OCI-LY3 (cell line): ENCODE measurements around the gene MADCAM1.

Experiments
- CTCF ChIP-seq: fragments of 200-600, 300-600 bp; sonication (generic); IDR thresholded peaks from 2 replicates; pipeline ENCODE4 v1.5.1; 2014; ENCODE audit warnings: antibody characterized with exemption, low read length, low read depth
- EZH2phosphoT487 ChIP-seq: fragments of 200-600 bp; shearing (Covaris generic); IDR thresholded peaks from 2 replicates; pipeline ENCODE4 v1.6.1; 2018; ENCODE audit warnings: antibody characterized with exemption, mixed run types, low read depth

DNA sequence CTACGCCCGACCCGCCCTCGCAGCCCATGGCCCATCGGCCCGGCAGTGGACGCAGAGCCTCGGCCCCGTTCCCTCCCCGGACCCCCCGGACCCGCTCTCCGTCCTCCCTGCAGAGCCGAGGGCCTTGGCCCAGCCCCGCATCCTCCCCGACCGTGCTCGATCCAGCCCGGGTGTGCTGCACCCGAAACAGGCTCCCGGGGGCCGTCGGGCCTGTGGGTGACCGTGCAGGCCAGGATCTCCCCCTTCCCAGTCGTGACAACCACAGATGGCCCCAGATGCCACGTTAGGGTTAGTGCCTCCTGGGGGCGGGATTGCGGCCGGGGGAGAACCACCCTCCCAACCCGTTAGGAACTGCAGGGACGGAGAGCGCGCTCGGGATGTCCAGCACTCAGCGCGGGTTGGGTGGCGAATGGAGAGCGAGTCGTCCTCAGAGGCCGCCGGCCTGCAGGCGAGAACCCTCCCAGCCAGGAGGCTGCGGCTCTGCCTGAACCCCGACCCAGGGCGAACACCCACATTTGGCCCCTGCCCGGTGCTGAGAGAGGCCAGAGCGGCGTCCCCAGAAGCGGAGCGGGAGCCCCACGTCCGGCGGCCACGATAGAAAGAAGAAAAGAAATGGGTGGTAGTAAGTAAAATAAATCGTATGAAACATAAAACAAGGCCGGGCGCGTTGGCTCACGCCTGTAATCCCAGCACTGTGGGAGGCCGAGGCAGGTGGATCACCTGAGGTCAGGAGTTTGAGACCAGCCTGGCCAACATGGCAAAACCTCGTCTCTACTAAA, 6.7 kb upstream of the MADCAM1 start:
- TF ChIP-seq CTCF (no peak), EZH2phosphoT487 (no peak)
